Esophagus muscularis mucosa (tissue), 4 donors: ENCODE measurements around the gene ELL2. TPM values are rescaled to one million over a fixed set of nuclear protein-coding genes. Genes with fewer than 3 reads are reported as not detected.

ENCODE experiments used
- DNase-seq: peaks from one replicate; pipeline ENCODE4 v3.0.0-alpha.2; 2017; ENCODE audit errors: extremely low spot score
- H3K27ac ChIP-seq, 4 donors: fragments of 200-600 bp; sonication (generic); replicated peaks in 1 of 4; 1 replicate in 3 of 4; 2 replicates in 1 of 4; pipeline ENCODE4 v1.5.1; 2016 to 2019; ENCODE audit warnings: mild to moderate bottlenecking in 1 of 4
- H3K27me3 ChIP-seq, 4 donors: fragments of 200-600 bp; sonication (generic); one replicate each; pipeline versions ENCODE4 v1.5.1 to v1.6.0; 2016 to 2019
- H3K36me3 ChIP-seq, 4 donors: fragments of 200-600 bp; sonication (generic); one replicate each; pipeline ENCODE4 v1.5.1; 2016 to 2019
- H3K4me1 ChIP-seq, 4 donors: fragments of 200-600 bp; sonication (generic); one replicate each; pipeline ENCODE4 v1.5.1; 2016 to 2019
- H3K4me3 ChIP-seq, 4 donors: fragments of 200-600 bp; sonication (generic); 1 replicate in 2 of 4; 2 replicates in 2 of 4; pipeline ENCODE4 v1.5.1; 2016 to 2019; ENCODE audit warnings: mild to moderate bottlenecking in 4 of 4, moderate library complexity in 1 of 4
- H3K9me3 ChIP-seq, 4 donors: fragments of 200-600 bp; sonication (generic); 1 replicate in 3 of 4; 2 replicates in 1 of 4; pipeline ENCODE4 v1.5.1; 2016 to 2019
- CTCF ChIP-seq, 3 experiments: fragments of 200-600 bp in 2 of 3; fragments of 450-650 bp in 1 of 3; sonication (generic) in 2 of 3; IDR thresholded peaks; one replicate each; pipeline ENCODE4 v1.5.1; 2017 to 2019; ENCODE audit warnings: antibody characterized with exemption in 3 of 3, mild to moderate bottlenecking in 2 of 3, moderate library complexity in 1 of 3
- EP300 ChIP-seq: sonication (generic); formaldehyde crosslinking; IDR thresholded peaks from one replicate; pipeline ENCODE4 v1.6.1; 2017; ENCODE audit warnings: antibody characterized with exemption
- POLR2A ChIP-seq: fragments of 450-650 bp; IDR thresholded peaks from one replicate; pipeline ENCODE4 v1.6.1; 2017; ENCODE audit warnings: antibody characterized with exemption, moderate library complexity, mild to moderate bottlenecking, low read depth
- POLR2AphosphoS5 ChIP-seq, 2 donors: sonication (generic); formaldehyde crosslinking; IDR thresholded peaks; one replicate each; pipeline ENCODE4 v1.6.1; 2017; ENCODE audit warnings: antibody characterized with exemption in 2 of 2
- WGBS: methylation state at CpG from one replicate; pipeline ENCODE4 v1.1.5; 2018; 5-methylcytosine and 5-hydroxymethylcytosine counted together
- intact Hi-C: fragments of 100-400 bp; cut with DNase I; formaldehyde crosslinking; loops from one replicate; pipeline ENCODE4 v1.15.1; 2023
- total RNA-seq, 4 donors: library from RNA; depleted of rRNA; stranded (reverse); fragments of >200 nt; gene quantifications; one replicate each; pipeline versions ENCODE4 v1.1.0 to v1.2.1, GENCODE V29; 2016

The ELL2 gene
- total RNA-seq, 4 donors from 2014 or later = 38.8 to 51.5 (median 42.7) TPM

GRCh38 chr5:95841914-95842812 lies 119.5 kb downstream of the ELL2 start:
- Histone ChIP-seq H3K36me3 (no peaks in the 10 kb centered on the region), H3K4me1 (peaks cover 3 to 21% (median 13%) of the 10 kb centered on the region in 4 donors), H3K4me3 (no peak overlapping the region), H3K27me3 (no peaks in the 10 kb centered on the region), H3K9me3 (no peaks in the 10 kb centered on the region), H3K27ac (peak overlapping the region; percentile 40 to 61 (median 44))
- no peak for DNase-seq
- intact Hi-C loops = no loop called here
- peak; percentile 71 to 78 for TF ChIP-seq POLR2AphosphoS5 (IDR thresholded peaks at IDR 0.05)
- no peak for TF ChIP-seq POLR2A
- no peak for TF ChIP-seq CTCF (IDR thresholded peaks at IDR 0.05)
- TF ChIP-seq EP300 = peak; percentile 26
- WGBS = 75% methylated on average over 8 of the region's 8 CpGs

- no peak for DNase-seq
- Histone ChIP-seq H3K9me3 (no peaks in the 10 kb centered on the region), H3K4me3 (no peak overlapping the region), H3K36me3 (no peaks in the 10 kb centered on the region), H3K27me3 (no peaks in the 10 kb centered on the region), H3K27ac (peak overlapping the region; percentile 40 to 61 (median 44)), H3K4me1 (peaks cover 6 to 29% (median 19%) of the 10 kb centered on the region in 4 donors)
- TF ChIP-seq CTCF (IDR thresholded peaks at IDR 0.05) = no peak
- TF ChIP-seq POLR2AphosphoS5 (IDR thresholded peaks at IDR 0.05) = no peak
- no peak for TF ChIP-seq POLR2A
- no peak for TF ChIP-seq EP300
- WGBS = 73% methylated on average over 1 of the region's 1 CpG
- intact Hi-C loops = no loop called here
These were observed 120.5 kb downstream of the ELL2 start for GRCh38 chr5:95840956-95841705.

DNA sequence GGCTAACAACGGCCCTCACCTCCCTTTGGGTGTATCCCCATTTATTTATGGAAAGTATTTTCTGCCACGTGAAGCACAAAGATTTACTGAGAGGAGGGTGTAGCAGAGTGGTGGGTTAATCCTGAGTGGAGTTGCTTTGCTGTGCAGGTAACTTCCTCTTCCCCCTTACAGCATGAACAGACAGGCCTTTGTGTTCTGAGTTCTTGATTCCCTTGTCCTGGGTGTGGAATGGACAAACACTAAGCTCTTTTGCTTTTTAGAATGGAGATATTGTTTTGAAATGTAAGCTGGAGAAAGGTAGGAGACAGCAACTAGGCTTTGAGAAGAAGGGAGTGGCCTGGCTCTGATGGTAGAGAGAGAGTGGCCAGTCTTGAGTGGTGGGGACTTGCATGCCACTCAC lies 122.0 kb downstream of the ELL2 start:
- intact Hi-C loops = no loop called here
- no peak overlapping the region for H3K27ac ChIP-seq
- TF ChIP-seq EP300 = no peak
- no peak for TF ChIP-seq POLR2A
- no peak for TF ChIP-seq CTCF (IDR thresholded peaks at IDR 0.05)
- TF ChIP-seq POLR2AphosphoS5 (IDR thresholded peaks at IDR 0.05) = no peak
- H3K27me3 ChIP-seq = no peaks in the 10 kb centered on the region
- peaks cover 20 to 41% (median 31%) of the 10 kb centered on the region in 4 donors for H3K4me1 ChIP-seq
- no peak for DNase-seq
- no peaks in the 10 kb centered on the region for H3K36me3 ChIP-seq
- no peak overlapping the region for H3K4me3 ChIP-seq
- no peaks in the 10 kb centered on the region for H3K9me3 ChIP-seq
- 86% methylated on average over 2 of the region's 2 CpGs for WGBS

- no peaks in the 10 kb centered on the region for H3K27me3 ChIP-seq
- intact Hi-C loops = no loop called here
- no peak for DNase-seq
These were observed 123.1 kb downstream of the ELL2 start for GRCh38 chr5:95838556-95838955.

More at GRCh38 chr5:95838556-95838955, 123.1 kb downstream of the ELL2 start:
- H3K9me3 ChIP-seq = no peaks in the 10 kb centered on the region
- no peak overlapping the region for H3K27ac ChIP-seq
- H3K4me1 ChIP-seq = peaks cover 27 to 47% (median 36%) of the 10 kb centered on the region in 4 donors
- H3K36me3 ChIP-seq = no peaks in the 10 kb centered on the region
- no peak overlapping the region for H3K4me3 ChIP-seq
- no peak for TF ChIP-seq EP300
- TF ChIP-seq POLR2AphosphoS5 (IDR thresholded peaks at IDR 0.05) = no peak
- TF ChIP-seq CTCF (IDR thresholded peaks at IDR 0.05) = no peak
- TF ChIP-seq POLR2A = no peak
- 78% methylated on average over 1 of the region's 1 CpG for WGBS
